ENCODE results near the gene RALGPS1. TPM values are rescaled to one million over a fixed set of nuclear protein-coding genes. Genes with fewer than 3 reads are reported as not detected.

RALGPS1 gene
- total and polyA plus RNA-seq, 2 donors (not counting 1 experiment from before 2014, with no cell fraction given) = 19.7 to 39.9 TPM

GRCh38 chr9:127192744-127193143 lies 278.2 kb downstream of the RALGPS1 start:
- H3K9me3 ChIP-seq (ENCODE audit: control extremely low read depth in 1 of 3, control insufficient read depth in 2 of 3, insufficient read depth in 1 of 3, low read length in 2 of 3) = no peaks in the 10 kb centered on the region
- WGBS (ENCODE audit: insufficient coverage) = 87% methylated on average over 3 of the region's 3 CpGs
- no peak overlapping the region for H3K27ac Mint-ChIP-seq
- ATAC-seq (ENCODE audit: low read depth) = no peak
- intact Hi-C loops (cut with micrococcal nuclease) = no loop called here
- H3K4me3 ChIP-seq (ENCODE audit: control extremely low read depth in 1 of 5, extremely low read depth in 1 of 5, insufficient read depth in 1 of 5, low read depth in 2 of 5, low read length in 4 of 5) = no peak overlapping the region
- no peak overlapping the region for H3K27ac ChIP-seq (ENCODE audit: low read length in 2 of 2)
- DNase-seq = no peak
- no peak overlapping the region for H3K4me2 ChIP-seq (replicated peaks; ENCODE audit: low read depth, low read length, poor library complexity, severe bottlenecking)
- H3K4me1 Mint-ChIP-seq = no peaks in the 10 kb centered on the region
- TF ChIP-seq CTCF (IDR thresholded peaks at IDR 0.05) (no peak), EZH2 (IDR thresholded peaks at IDR 0.05; ENCODE audit: borderline replicate concordance, insufficient read depth, low read depth, low read length, poor library complexity, severe bottlenecking) (no peak)
- H3K79me2 ChIP-seq (ENCODE audit: control insufficient read depth, insufficient read depth, low read length) = no peaks in the 10 kb centered on the region
- H3K4me1 ChIP-seq (ENCODE audit: control insufficient read depth in 2 of 2, insufficient read depth in 2 of 2, low read length in 2 of 2) = no peaks in the 10 kb centered on the region
- ChIA-PET CTCF (interaction anchor here (10.6 kb wide), 1 partner anchor 252 kb away, joined by 217 read pairs; no protein-coding TSS in a partner anchor), POLR2A (no interaction called here)
- no peaks in the 10 kb centered on the region for H4K20me1 ChIP-seq (ENCODE audit: control insufficient read depth, insufficient read depth, low read length, poor library complexity, severe bottlenecking)
- no peak overlapping the region for H2AFZ ChIP-seq (ENCODE audit: insufficient read depth, low read depth, low read length, poor library complexity, severe bottlenecking)
- no peaks in the 10 kb centered on the region for H3K9me3 Mint-ChIP-seq (ENCODE audit: insufficient read depth)
- H3K9ac ChIP-seq (ENCODE audit: low read length) = no peak overlapping the region
- H3K27me3 ChIP-seq (replicated peaks in 1 of 4; ENCODE audit: control extremely low read depth in 1 of 4, control insufficient read depth in 3 of 4, insufficient read depth in 4 of 4, low read length in 3 of 4) = no peaks in the 10 kb centered on the region
- H3K36me3 ChIP-seq (replicated peaks in 1 of 2; ENCODE audit: control extremely low read depth in 1 of 2, control insufficient read depth in 1 of 2, extremely low read depth in 1 of 2, insufficient read depth in 2 of 2, low read length in 1 of 2) = peaks cover 0 to 9% of the 10 kb centered on the region in 2 experiments
- no peaks in the 10 kb centered on the region for H3K27me3 Mint-ChIP-seq
- no peak overlapping the region for H3K4me3 Mint-ChIP-seq

GRCh38 chr9:127193483-127193882 lies 278.9 kb downstream of the RALGPS1 start:
- POLR2A ChIA-PET = no interaction called here
- DNase-seq (no peak), ATAC-seq (ENCODE audit: low read depth) (no peak)
- peaks cover 0 to 9% of the 10 kb centered on the region in 2 experiments for H3K36me3 ChIP-seq (replicated peaks in 1 of 2; ENCODE audit: control extremely low read depth in 1 of 2, control insufficient read depth in 1 of 2, extremely low read depth in 1 of 2, insufficient read depth in 2 of 2, low read length in 1 of 2)
- no peak overlapping the region for H3K9ac ChIP-seq (ENCODE audit: low read length)
- H3K27me3 ChIP-seq (replicated peaks in 1 of 4; ENCODE audit: control extremely low read depth in 1 of 4, control insufficient read depth in 3 of 4, insufficient read depth in 4 of 4, low read length in 3 of 4) = no peaks in the 10 kb centered on the region
- H2AFZ ChIP-seq (ENCODE audit: insufficient read depth, low read depth, low read length, poor library complexity, severe bottlenecking) = no peak overlapping the region
- no peak overlapping the region for H3K27ac Mint-ChIP-seq
- 100% methylated on average over 1 of the region's 1 CpG for WGBS (ENCODE audit: insufficient coverage)
- CTCF ChIA-PET = interaction anchor here (0.9 to 10.6 kb wide), 2 partner anchors 22 to 253 kb away, joined by 3 to 217 read pairs; no protein-coding TSS in a partner anchor
- TF ChIP-seq EZH2 (IDR thresholded peaks at IDR 0.05; ENCODE audit: borderline replicate concordance, insufficient read depth, low read depth, low read length, poor library complexity, severe bottlenecking) (no peak), CTCF (IDR thresholded peaks at IDR 0.05) (no peak)
- H3K27ac ChIP-seq (ENCODE audit: low read length in 2 of 2) = no peak overlapping the region
- H3K9me3 ChIP-seq (ENCODE audit: control extremely low read depth in 1 of 3, control insufficient read depth in 2 of 3, insufficient read depth in 1 of 3, low read length in 2 of 3) = no peaks in the 10 kb centered on the region
- no peak overlapping the region for H3K4me3 ChIP-seq (ENCODE audit: control extremely low read depth in 1 of 5, extremely low read depth in 1 of 5, insufficient read depth in 1 of 5, low read depth in 2 of 5, low read length in 4 of 5)
- no peaks in the 10 kb centered on the region for H3K27me3 Mint-ChIP-seq
- no peaks in the 10 kb centered on the region for H4K20me1 ChIP-seq (ENCODE audit: control insufficient read depth, insufficient read depth, low read length, poor library complexity, severe bottlenecking)
- no peaks in the 10 kb centered on the region for H3K9me3 Mint-ChIP-seq (ENCODE audit: insufficient read depth)
- H3K4me1 ChIP-seq (ENCODE audit: control insufficient read depth in 2 of 2, insufficient read depth in 2 of 2, low read length in 2 of 2) = no peaks in the 10 kb centered on the region
- no peaks in the 10 kb centered on the region for H3K79me2 ChIP-seq (ENCODE audit: control insufficient read depth, insufficient read depth, low read length)
- intact Hi-C loops (cut with micrococcal nuclease) = no loop called here
- no peak overlapping the region for H3K4me3 Mint-ChIP-seq
- peaks cover 2% of the 10 kb centered on the region for H3K4me1 Mint-ChIP-seq
- H3K4me2 ChIP-seq (replicated peaks; ENCODE audit: low read depth, low read length, poor library complexity, severe bottlenecking) = no peak overlapping the region

All from B cell (primary cell).